Activated T-cell treated with anti-CD3 and anti-CD28 coated beads for 24 hours (primary cell): ENCODE results near the gene ITGA2B.
"Not testable (repeated sequence)": the region's sequence is repeated elsewhere in the genome, so short reads cannot be mapped to it uniquely, and the experiment has no call there.

Experiments used
- DNase-seq: peaks from one replicate; pipeline ENCODE4 v3.0.0-alpha.2; 2020; ENCODE audit warnings: low read depth

ITGA2B gene

GRCh38 chr17:44390250-44390870 lies 911 bp upstream of the ITGA2B start:
- DNase-seq: no peak

DNA sequence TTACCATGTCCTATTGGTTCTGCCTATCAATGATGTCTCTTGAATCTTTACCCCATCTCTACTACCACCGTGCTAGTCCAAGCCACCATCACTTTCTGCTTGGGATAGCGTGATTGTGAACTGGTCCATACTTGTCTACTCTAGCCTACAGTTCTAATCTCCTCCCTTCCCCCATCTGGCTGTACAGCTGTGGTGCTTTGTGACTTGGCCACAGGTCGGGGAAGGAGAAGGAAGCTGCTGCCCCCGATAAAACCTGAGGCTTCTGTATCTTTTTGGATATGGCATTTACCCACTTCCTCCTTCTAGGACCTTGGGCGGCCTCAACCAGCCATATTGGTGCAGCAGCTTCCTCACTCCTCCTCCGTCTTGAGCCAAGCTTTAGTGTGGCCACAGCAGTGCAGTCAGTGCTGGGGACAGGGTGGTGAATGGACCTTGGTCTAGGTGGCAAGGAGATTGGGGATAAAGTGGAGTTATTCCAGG lies 314 bp upstream of the ITGA2B start:
- no peak for DNase-seq

DNA sequence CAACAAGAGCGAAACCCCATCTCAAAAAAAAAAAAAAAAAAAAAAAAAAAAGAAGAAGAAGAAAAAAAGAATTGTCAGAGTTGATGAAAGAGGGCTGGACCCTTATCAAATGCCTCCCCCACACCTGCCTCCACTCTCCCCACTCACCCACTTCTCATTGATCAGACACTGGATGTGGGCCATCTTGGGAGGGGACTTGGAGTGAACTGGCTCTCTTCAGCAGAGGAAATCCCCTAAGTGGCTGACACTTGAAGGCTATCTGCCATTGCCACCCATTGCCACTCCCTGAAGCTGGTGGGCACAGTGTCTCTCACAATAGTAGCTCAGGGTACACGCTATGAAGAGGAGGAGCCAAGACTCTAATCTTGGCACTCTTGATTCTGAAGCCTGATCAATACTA lies 1.6 kb downstream of the ITGA2B start:
- DNase-seq: no peak

DNA sequence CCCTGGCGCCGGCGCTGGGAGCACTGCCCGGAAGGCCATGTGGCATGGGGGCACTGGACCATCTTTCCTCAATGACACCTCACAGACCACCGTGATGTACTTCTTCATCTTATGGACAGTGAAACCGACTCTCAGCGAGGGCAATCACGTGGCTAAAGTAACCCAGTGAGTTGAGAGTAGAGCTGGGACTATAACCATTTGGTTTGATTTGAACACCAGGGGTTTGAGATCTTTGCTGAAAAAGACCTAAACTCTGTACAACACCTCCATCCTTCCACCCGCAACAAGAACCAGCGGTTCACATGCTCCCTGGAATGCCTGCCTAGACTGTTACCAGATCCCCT lies 3.3 kb downstream of the ITGA2B start:
- DNase-seq: no peak

- DNase-seq: peak; percentile 78
These were observed 3.9 kb downstream of the ITGA2B start for GRCh38 chr17:44385287-44386181.

GRCh38 chr17:44384823-44385286 lies 4.6 kb downstream of the ITGA2B start:
- no peak for DNase-seq

DNA sequence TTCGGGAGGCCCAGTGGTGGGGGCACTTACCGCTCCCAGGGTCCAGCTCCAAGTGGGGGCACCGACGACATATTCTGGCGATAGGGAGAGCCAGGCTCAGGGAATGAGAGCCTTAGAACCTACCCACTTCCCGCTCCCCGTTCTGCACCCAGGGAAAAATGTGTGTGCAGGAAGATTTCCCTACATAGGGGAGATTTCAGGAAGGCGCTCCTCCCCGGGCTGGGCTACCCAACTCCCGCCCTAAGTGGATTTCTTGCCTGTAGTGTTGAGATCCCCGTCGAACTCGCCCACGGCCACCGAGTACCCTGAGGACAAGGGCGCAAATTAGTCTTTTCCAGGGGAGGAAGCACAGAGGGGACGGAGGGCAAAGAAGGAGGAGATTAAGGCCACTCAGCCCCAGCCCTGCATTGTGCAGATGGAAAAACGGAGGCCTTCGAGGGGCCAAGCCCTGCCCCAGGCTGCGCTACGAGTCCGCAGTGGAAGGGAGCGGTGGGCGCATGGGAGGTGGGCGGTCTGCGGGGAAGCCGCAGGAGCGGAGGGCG lies 5.1 kb downstream of the ITGA2B start:
- DNase-seq: no peak

- DNase-seq: no peak
These were observed 5.6 kb downstream of the ITGA2B start for GRCh38 chr17:44383861-44384260.

- no peak for DNase-seq
These were observed 6.1 kb downstream of the ITGA2B start for GRCh38 chr17:44383363-44383762.

DNA sequence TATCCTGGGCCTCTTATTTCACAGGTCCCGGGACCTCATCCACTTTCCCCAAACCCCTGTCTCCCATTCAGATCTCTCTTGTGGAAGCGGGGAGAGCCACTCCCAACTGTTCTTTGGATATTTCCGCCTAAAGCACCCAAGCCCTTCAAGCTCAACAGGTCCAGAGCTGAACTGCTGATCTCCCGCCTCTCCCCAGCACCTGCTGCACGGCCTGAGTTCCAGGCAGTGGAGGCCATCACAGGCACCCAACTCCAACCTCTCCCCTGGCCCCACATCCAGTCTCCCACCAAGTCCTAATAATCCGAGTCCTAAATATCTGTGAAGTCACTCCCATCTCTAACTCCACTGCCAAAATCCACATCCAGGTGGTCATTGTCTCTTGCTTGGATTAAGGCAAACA lies 6.5 kb downstream of the ITGA2B start:
- no peak for DNase-seq

GRCh38 chr17:44381810-44382305 lies 7.6 kb downstream of the ITGA2B start:
- no peak for DNase-seq

- DNase-seq: no peak
These were observed 8.7 kb downstream of the ITGA2B start for GRCh38 chr17:44380767-44381166.

GRCh38 chr17:44379887-44380286 lies 9.6 kb downstream of the ITGA2B start:
- no peak for DNase-seq

GRCh38 chr17:44378171-44378705 lies 11.2 kb downstream of the ITGA2B start:
- no peak for DNase-seq

DNA sequence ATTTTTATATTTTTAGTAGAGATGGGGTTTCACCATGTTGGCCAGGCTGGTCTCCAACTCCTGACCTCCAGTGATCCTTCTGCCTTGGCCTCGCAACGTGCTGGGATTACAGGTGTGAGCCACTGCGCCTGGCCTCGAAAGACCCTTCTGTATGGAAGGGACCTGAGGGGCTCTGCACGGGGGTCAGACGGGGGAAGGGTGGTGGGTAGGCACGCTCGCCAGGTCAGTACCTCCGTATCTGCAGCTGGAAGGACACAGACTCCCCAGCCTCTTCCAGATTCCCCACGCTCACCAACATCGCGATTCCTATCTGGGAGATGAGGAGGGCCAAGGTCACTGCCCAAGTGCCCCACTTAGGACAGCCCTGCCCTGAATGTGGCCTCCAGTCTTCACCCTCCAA lies 12.7 kb downstream of the ITGA2B start:
- no peak for DNase-seq

DNA sequence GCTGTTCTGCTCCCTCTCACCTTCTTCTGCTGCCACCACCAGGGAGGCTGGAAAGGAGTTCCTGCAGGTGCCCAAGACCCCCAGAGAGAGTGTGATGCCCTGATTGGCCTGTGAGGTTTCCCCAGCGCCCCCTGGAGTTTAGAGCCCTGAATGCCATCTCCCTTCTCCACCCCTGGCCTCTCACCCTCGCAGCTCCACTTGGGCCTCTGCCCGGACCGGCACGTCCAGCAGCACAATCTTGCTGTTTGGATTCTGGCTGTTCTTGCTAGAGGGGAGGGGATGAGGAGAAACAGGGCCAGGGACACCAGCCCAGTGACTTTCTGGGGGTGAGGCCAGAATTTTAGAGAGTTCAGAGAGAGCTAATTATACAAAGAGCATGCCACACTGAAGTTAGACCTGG lies 13.3 kb downstream of the ITGA2B start:
- no peak for DNase-seq

GRCh38 chr17:44375196-44376017 lies 14.0 kb downstream of the ITGA2B start:
- DNase-seq: no peak

DNA sequence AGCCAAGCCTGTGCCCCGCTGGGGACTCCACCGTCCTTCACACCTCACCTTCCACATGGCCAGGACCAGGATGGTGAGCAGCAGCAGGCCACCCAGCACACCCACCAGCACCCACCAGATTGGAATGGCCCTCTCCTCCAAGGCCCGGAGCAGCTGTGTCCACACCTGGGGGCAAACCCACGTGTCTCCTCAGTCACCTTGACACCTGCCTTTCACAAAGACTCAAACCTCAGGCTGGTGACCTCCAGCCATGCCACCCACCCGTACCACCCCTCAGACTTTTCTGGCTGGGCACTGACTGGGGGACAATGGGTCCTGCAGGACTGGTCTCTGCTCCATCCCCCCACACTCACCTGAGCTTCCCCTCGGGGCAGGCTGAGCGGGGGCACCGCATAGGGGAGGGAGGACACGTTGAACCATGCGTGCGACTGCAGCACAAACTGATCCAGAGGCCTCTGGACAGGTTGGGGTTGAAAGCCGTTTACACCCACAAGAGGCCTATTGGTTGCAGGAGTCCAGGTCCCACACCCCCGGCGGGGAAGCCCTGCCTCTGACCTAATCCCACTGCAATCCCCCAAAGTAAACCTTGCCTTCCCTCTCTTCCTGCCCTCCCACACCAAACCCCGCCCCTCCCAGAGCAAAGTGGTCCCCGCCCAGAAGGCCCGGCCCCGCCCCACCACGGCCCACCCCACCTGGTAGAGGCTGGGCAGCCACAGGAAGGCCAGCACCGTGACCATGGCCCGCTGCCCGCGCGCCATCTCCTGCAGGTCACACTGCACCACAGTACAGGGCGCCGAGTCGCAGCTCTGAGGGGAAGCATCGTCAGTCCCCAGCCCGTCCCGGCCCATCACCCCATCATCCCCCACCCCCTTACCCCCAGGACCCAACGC lies 14.9 kb downstream of the ITGA2B start:
- DNase-seq: no peak

- DNase-seq: no peak
These were observed 17.4 kb downstream of the ITGA2B start for GRCh38 chr17:44372036-44372435.

DNA sequence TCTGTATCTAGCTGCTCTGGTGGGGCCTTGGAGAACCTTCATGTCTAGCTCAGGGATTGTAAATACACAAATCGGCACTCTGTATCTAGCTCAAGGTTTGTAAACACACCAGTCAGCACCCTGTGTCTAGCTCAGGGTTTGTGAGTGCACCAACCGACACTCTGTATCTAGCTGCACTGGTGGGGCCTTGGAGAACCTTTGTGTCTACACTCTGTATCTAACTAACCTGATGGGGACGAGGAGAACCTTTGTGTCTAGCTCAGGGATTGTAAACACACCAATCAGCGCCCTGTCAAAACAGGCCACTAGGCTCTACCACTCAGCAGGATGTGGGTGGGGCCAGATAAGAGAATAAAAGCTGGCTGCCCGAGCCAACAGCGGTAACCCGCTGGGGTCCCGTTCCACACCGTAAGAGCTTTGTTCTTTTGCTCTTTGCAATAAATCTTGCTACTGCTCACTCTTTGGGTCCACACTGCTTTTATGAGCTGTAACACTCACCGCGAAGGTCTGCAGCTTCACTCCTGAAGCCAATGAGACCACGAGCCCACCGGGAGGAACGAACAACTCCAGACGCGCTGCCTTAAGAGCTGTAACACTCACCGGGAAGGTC lies 19.9 kb downstream of the ITGA2B start:
- DNase-seq: not testable (repeated sequence)
